GM18508 (cell line): ENCODE measurements around the gene ATCAY.

Source experiments
- ATAC-seq: cut with Tn5 transposase; IDR thresholded peaks from one replicate; pipeline ENCODE4 v1.9.1; 2021; ENCODE audit warnings: moderate number of reproducible peaks; ENCODE audit not compliant: insufficient read depth, unreplicated experiment

ATCAY gene

GRCh38 chr19:3880471-3881271, at the start of gene ATCAY:
Gene ATCAY, plus strand, starts transcription at chr19:3880685. Its CDS starts 5,083 bp downstream, at chr19:3885768.
- no peak for ATAC-seq

GRCh38 chr19:3831601-3832000, 48.9 kb upstream of the ATCAY start:
- ATAC-seq, result no peak

- no peak for ATAC-seq
Measured at GRCh38 chr19:3832001-3832400, 48.5 kb upstream of the ATCAY start.

- ATAC-seq, result no peak
Measured at GRCh38 chr19:3833578-3834348, 46.7 kb upstream of the ATCAY start.

DNA sequence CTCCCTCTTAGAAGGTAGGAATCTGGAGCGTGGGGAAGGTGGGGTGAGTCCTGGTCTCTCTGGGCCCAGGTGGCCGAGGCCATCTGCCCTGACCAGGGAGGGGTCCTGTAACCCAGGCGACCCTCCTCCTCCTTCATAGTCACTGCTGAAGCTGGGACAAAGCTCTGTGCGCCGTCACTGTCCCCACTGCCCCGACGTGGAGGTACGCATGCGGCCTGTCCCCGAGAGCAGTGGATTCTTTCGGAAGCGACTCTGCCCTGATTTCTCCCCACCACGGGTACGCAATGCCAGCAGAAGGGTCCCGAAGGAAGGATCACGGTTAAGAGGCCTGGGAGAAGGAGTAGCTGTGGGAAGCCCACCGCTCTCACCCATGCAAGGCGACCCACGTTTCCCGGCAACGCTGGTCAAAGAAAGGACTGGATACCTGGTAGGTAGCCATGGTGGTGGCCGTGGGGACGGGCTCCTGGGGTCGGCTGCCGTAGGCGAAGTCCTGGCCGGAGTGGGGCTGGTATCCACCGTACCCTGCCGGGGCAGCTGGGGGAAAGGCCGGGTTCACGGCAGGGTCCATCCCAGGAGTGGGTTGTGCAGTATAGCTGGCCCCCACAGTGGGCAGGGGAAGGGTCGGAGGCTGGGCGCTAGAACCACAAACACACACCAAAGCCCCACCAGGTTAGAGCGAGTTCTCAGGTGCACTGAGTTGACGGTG, 46.0 kb upstream of the ATCAY start:
- no peak for ATAC-seq

GRCh38 chr19:3835055-3835435, 45.4 kb upstream of the ATCAY start:
- ATAC-seq, result no peak

GRCh38 chr19:3836887-3837286, 43.6 kb upstream of the ATCAY start:
- no peak for ATAC-seq

DNA sequence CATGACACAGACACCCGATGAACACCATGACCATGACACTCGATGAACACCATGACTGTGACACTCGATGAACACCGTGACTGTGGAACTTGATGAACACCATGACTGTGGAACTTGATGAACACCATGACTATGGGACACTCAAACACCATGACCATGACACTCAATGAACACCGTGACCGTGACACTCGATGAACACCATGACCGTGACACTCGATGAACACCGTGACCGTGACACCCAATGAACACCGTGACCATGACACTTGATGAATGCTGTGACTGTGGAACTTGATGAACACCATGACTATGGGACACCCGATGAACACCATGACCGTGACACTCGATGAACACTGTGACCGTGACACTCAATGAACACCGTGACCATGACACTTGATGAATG, 43.2 kb upstream of the ATCAY start:
- no peak for ATAC-seq

DNA sequence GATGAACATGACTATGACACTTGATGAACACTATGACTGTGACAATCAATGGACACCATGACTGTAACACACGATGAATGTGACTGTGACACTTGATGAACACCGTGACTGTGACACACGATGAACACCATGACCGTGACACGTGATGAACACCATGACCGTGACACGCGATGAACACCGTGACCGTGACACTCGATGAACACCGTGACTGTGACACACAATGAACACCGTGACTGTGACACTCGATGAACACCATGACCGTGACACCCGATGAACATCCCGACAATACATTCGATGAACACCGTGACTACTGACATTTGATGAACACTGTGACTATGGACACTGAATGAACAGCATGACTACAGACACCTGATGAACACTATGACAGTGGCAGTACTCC, 42.6 kb upstream of the ATCAY start:
- no peak for ATAC-seq

DNA sequence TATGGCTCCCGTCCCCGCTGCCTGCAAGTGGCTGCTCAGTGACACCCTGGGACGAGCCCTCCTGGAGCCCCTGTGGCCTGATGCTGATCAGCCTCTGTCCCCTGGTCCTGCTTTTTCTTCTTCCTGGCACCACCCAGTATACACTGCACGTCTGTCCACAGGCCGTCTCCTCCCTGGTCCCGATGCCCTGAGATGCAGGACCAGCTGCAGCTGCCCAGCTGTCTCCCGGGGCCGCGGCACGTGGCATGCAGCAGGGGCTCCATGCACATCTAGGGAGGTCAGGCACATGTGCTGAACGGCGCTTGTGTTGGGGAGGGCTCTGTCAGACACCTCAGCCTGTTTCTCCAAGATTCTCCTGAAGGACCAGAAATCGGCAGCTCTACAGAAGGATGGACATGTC, 41.8 kb upstream of the ATCAY start:
- no peak for ATAC-seq

GRCh38 chr19:3839941-3840340, 40.5 kb upstream of the ATCAY start:
- ATAC-seq, result no peak

DNA sequence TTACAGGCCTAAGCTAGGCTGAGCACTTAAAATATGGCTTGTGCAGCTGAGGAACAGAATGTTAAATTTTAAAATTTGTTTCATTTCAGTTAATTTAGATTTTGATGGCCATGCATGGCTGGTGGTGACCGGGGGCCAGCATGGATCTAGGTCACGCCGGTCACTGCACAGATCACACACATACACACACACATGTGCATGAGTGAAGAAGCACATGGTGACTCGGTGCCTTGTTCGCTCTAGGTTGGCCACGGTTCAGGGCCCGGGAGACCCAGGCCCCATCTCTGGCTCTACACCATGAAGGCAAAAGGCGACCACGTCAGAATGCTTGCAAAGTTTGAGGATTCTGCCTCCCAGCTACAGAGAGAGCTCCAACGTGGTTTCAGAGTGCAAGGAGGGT, 39.7 kb upstream of the ATCAY start:
- no peak for ATAC-seq

GRCh38 chr19:3842948-3843347, 37.5 kb upstream of the ATCAY start:
- no peak for ATAC-seq

- ATAC-seq, result no peak
Measured at GRCh38 chr19:3844596-3844995, 35.9 kb upstream of the ATCAY start.

- no peak for ATAC-seq
Measured at GRCh38 chr19:3849092-3849491, 31.4 kb upstream of the ATCAY start.

GRCh38 chr19:3849787-3850186, 30.7 kb upstream of the ATCAY start:
- no peak for ATAC-seq

GRCh38 chr19:3850320-3850972, 30.0 kb upstream of the ATCAY start:
- ATAC-seq, result no peak

DNA sequence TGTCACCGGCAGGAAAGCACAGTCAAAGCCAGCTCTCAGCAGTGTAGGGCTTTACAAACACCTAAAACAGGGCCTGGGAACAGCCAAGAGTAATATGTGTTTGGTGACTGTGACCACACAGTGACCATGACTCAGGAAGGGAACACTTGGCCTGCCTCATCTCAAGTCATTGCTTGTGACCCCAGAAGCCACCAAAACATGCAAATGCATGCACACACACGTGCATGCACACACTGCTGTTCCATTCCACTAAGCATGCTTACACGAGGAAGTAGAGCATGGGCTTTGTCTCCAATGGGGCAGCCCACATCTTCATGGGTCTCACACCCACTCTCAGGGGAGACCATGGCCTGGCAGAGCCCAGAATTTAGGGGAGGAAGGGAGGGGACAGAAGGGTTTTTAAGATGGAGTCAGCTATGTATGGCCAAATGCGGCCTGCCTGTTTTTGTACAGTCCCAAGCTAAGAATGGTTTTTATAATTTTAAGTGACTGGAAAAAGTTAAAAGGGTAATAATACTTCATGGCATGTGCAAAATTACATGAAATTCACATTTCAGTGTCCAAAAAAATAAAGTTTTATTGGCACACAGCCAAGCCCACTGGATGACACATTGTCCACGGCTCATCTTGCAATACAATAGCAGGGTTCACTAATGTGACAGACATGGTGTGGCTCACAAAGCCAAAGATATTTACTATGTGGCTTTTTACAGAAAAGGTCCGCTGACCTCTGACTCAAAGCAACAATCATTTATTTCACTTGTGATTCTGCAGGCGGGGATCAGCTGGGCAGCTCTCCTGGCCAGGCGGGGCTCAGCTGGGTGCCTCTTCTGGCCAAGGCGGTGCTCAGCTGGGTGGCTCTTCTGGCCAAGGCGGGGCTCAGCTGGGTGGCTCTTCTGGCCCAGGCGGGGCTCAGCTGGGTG, 29.0 kb upstream of the ATCAY start:
- ATAC-seq, result no peak

- no peak for ATAC-seq
Measured at GRCh38 chr19:3852177-3852511, 28.3 kb upstream of the ATCAY start.
